Stimulated activated CD4-positive, alpha-beta T cell treated with anti-CD3 and anti-CD28 coated beads, Interleukin-1b, Interleukin-23, amount 100 ng/mL, for 1 hour (primary cell): ENCODE data around the gene APMAP.

Source experiments
- DNase-seq, 2 donors: peaks; one replicate each; pipeline ENCODE4 v3.0.0-alpha.2; 2020; ENCODE audit warnings: low read depth in 2 of 2

The APMAP gene

DNA sequence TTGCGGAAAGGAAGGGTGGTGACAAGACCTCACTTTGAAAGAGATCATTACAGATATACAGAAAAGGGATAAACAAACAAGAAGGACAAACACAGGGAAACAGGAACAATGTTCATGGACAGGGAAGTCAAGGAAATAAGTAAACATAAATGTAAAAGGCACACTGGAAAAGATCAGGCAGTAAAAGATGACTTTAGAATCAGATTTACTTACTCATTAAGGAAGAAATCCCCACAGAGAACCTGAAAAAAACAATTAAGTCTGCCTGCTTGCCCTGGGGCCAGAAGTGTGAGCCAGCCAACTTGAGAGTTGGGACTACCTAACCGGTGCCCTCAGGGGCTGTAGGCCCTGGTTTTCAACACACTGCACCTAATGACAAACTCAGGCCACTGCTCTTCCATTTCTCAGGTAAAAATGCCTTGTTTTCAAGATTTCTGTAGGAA lies 1.7 kb downstream of the APMAP start:
- no peak for DNase-seq

- DNase-seq, result no peak
These were observed 3.4 kb downstream of the APMAP start for GRCh38 chr20:24989162-24989561.

DNA sequence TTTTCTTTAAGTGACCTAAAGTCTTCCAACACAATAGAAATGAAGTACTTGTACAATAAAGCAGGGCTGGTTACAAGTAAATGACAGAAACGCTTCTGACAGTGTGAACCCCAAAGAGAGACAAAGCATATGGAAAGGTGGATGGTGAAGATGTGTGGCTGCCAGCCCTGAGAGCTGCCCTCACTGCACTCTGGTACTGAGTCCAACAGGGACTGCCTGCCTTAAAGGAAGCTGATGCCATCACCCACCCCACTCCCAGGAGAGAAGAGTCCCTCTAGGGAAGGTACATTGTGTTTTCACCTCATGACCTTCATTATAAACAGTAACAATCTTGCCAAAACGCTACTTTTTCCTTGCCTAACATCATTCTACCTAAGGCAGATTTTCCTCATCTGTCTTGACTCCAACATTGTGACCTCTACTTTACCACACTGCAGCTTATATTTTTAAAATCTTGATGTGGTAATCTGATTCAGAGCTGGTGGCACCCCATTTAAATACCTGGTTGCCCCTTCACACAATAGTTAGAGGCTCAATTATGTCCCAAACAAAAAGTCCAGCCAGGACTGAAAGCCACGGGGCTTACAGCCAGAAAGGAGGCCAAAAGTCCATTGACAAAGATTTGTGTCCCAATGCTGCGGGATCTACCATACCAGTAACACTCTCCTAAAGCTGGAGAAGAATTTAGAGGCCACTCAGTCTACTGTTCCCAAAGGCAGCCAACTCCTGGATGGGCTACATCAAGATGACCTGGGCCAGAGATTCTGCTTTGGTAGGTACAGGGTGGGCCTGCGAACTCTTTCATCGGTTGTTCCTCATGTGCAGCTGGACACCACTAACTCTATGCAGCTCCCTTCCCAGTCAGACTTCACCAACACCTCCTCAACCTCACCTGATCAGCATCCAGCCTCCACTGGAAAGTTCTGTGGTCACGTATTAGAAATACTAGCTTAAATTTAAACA lies 4.4 kb downstream of the APMAP start:
- DNase-seq, result no peak

GRCh38 chr20:24987244-24987643 lies 5.3 kb downstream of the APMAP start:
- no peak for DNase-seq

DNA sequence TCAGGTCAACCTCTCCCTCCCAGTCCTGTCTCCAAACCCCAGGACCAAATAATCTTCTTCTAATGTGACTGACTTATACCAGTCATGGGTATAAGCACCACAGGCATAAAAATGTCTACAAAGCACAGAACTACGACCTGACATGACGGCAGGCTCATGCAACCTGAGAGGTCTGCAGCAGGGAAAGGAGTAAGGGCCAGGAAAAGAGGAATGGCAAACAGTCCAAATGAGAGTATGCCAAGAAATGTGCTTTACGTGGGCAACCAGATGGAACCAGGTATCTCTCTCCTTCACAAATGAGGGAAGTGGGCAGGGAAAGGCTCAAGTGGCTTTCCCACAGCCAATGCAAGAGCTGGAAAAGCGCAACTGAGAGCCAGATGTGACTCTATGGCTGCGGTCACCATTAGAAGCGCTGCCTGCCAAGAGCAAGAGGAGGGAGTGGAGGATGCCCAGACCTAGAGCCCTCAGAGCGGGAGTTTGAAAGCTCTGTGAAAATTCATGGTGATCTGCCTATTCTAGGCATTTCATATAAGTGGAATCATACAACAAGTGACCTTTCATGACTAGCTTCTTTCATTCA lies 6.0 kb downstream of the APMAP start:
- DNase-seq, result no peak

- DNase-seq, result no peak
These were observed 6.7 kb downstream of the APMAP start for GRCh38 chr20:24985802-24986201.

DNA sequence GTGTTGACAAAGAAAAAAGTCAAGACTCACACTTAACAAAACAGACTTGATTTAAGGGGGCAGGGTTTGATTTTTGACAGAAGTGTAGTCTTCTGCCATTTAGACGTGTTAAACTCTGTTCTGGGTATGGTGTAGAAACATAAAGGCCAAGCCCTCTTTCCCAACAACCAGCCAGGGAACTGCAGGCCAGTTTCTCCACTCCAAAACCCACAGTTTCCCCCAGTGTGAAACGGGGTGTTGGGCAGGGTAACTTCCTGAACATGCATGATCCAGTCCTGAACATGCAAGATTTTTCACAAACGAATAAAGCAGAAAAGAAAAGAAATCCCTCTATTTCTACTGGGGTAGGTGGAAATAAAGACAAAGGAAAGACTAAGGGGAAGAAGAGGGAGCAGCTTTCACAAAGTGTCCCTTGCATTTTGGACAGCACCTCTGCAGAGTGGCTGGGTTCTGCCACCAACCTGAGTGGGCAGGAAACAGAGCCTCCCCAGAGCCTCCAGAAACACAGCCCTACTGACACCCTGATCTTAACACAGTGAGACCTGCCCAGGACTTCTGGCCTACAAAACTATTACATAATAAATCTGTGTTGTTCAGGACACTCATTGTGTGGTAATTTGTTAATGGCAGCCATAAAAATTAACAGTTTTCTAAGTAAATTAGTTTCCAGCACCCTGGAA lies 7.5 kb downstream of the APMAP start:
- no peak for DNase-seq

GRCh38 chr20:24983896-24984295 lies 8.7 kb downstream of the APMAP start:
- DNase-seq, result no peak

GRCh38 chr20:24981790-24982189 lies 10.8 kb downstream of the APMAP start:
- DNase-seq, result no peak

DNA sequence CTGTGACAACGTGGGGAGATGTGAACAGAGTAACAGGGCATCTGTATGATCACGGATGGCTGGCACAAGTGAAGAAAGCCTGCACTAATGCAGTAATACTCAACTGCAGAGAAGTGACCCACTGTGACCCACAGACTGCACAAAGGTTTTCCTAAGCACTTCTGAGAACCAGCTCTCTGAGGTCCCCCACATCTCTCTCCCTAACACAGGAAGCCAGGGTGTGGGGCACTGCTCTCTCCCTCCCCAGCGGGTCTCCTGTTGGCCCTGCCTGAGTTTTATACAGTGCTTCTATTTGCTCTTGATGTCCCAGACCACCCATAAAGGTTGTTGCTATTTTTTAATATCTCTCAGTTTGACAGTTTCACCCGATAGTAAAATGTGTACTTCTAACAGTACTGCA lies 11.3 kb downstream of the APMAP start:
- no peak for DNase-seq

GRCh38 chr20:24980291-24981053 lies 12.1 kb downstream of the APMAP start:
- DNase-seq, result no peak

GRCh38 chr20:24979036-24979960 lies 13.3 kb downstream of the APMAP start:
- no peak for DNase-seq

GRCh38 chr20:24978513-24978912 lies 14.0 kb downstream of the APMAP start:
- DNase-seq, result no peak

DNA sequence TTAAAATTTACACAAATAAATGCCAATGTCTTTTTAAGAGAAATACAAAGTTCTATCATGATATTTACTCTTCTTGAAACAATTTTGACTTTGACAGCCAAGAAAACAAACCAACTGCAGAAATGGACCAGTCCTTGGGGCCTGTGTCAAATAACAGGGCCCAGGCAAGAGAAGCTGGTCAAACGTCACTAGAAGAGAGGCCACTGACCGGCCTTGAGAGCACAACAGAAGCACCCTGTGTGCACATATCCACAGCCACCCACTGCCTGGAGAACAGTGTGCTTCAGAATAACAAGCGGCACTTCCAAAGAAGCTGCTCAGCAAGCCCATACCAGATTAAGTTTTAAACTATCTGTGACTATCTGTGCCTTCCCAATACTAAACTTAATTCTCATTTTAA lies 14.8 kb downstream of the APMAP start:
- DNase-seq, result no peak

- DNase-seq, result no peak
These were observed 15.2 kb downstream of the APMAP start for GRCh38 chr20:24977336-24977735.

DNA sequence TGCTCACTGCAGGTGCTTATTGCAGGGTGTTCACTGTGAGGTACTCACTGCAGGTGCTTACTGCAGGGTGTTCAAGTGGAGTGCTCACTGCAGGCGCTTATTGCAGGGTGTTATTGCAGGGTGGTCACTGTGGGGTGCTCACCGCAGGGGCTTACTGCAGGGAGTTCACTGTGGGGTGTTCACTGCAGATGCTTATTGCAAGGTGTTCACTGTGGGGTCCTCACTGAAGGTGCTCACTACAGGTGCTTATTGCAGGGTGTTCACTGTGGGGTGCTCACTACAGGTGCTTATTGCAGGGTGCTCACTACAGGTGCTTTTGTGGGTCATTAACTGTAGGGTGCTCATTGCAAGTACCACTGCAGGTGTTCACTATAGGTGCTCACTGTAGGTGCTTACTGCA lies 20.2 kb downstream of the APMAP start:
- no peak for DNase-seq

GRCh38 chr20:24971376-24972101 lies 21.0 kb downstream of the APMAP start:
- DNase-seq, result no peak

DNA sequence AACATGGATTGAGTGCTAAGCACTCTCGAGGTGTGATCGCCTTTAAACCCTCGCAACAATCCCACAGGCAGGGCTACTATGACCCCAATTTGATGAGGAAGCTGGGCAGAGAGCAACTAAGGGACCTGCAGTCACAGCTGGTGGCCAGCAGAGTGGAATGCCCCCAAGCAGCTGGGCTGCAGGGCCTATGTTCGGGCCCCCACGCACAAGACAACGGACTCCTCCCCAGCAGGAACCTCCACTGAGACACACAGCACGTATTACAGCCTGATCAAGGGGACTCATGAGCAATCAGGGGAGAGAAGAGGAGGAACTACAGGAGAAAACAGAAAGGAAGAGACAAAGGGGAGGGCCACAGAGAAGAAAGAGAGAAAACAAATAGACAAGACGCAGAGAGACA lies 21.8 kb downstream of the APMAP start:
- DNase-seq, result no peak

DNA sequence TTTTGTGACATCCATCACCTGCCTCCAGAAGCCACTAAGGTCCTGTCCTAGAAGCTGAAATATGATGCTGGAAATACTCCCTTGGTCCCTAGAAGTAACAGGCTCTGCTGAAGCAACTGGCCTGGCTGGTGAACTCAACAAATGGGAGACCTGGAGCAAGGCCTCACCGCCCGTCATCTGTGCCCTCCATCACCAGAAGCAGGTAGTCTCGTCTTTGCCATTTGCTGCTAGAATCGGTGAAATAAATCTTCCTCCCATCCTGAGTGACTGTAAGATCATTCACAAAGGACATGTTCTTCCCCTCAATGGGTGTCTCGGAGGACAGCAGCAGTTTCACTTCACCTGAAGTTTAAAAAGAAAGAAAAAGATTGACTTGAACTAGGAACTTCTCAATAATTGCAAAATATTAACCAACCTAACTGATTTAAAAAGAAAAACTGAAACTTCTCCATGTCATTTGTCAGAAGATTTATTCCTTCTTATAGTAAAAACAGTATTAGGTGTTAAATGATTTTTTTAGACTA lies 22.5 kb downstream of the APMAP start:
- DNase-seq, result no peak
